IMR-90 (cell line): ENCODE measurements around the gene TNN. TPM values are rescaled to one million over a fixed set of nuclear protein-coding genes. Genes with fewer than 3 reads are reported as not detected.
"Not testable (repeated sequence)": the region's sequence is repeated elsewhere in the genome, so short reads cannot be mapped to it uniquely, and the experiment has no call there.

Source experiments
- ATAC-seq: fragments of 200-7000 bp; cut with Tn5 transposase; 2 replicates; pipeline ENCODE4 v1.9.1; 2020; ENCODE audit warnings: low read depth, mild to moderate bottlenecking, moderate library complexity
- BruUV-seq: library from RNA; stranded (reverse); fragments of 400-500 nt; replicated peaks from 2 replicates; lab custom pipeline; 2021; lab: Mats Ljungman, UMichigan
- CTCF ChIA-PET: fragments of 300-600 bp; formaldehyde crosslinking; extraction: SDS; loops from one replicate; lab custom pipeline; 2021; ENCODE audit warnings: antibody characterized with exemption; lab: Yijun Ruan, JAX
- POLR2A ChIA-PET: fragments of 300-600 bp; sonication (Branson Sonifier 250); formaldehyde crosslinking; loops from one replicate; lab custom pipeline; 2022; ENCODE audit warnings: antibody characterized with exemption; ENCODE audit not compliant: unreplicated experiment; lab: Charles Lee
- DNase-seq: peaks from one replicate; pipeline ENCODE4 v3.0.0; 2013
- H2AFZ ChIP-seq: replicated peaks from 2 replicates; pipeline ENCODE3; 2013; ENCODE audit warnings: low read length, mild to moderate bottlenecking; ENCODE audit not compliant: poor library complexity
- H2AK5ac ChIP-seq: 2 replicates; pipeline ENCODE4 v1.6.1; 2013; ENCODE audit warnings: low read depth, low read length, inconsistent platforms
- H2AK9ac ChIP-seq: replicated peaks from 2 replicates; pipeline ENCODE3; 2013; ENCODE audit warnings: mild to moderate bottlenecking, low read depth, low read length, moderate library complexity; ENCODE audit not compliant: poor library complexity
- H2BK120ac ChIP-seq: 2 replicates; pipeline ENCODE4 v1.6.1; 2013; ENCODE audit warnings: low read depth, low read length, inconsistent platforms
- H2BK15ac ChIP-seq: 3 replicates; pipeline ENCODE4 v1.6.1; 2013; ENCODE audit warnings: low read depth, low read length, inconsistent platforms
- H2BK20ac ChIP-seq: 2 replicates; pipeline ENCODE4 v1.6.1; 2013; ENCODE audit warnings: low read depth, mild to moderate bottlenecking, inconsistent platforms, low read length, moderate library complexity
- H2BK5ac ChIP-seq: 2 replicates; pipeline ENCODE4 v1.6.1; 2013; ENCODE audit warnings: mild to moderate bottlenecking, low read depth, low read length, inconsistent platforms; ENCODE audit not compliant: poor library complexity, severe bottlenecking
- H3K14ac ChIP-seq: replicated peaks from 2 replicates; pipeline ENCODE4 v1.6.1; 2013; ENCODE audit warnings: low read depth, low read length, inconsistent platforms
- H3K18ac ChIP-seq: 2 replicates; pipeline ENCODE4 v1.6.1; 2013; ENCODE audit warnings: low read depth, low read length, control low read depth
- H3K23ac ChIP-seq: 2 replicates; pipeline ENCODE4 v1.6.1; 2013; ENCODE audit warnings: low read depth, low read length, inconsistent platforms
- H3K27ac ChIP-seq: 2 replicates; pipeline ENCODE4 v1.5.1; 2013; ENCODE audit warnings: mild to moderate bottlenecking, control low read depth, low read length; ENCODE audit not compliant: insufficient read depth
- H3K27me3 ChIP-seq: 2 replicates; pipeline ENCODE4 v1.6.1; 2013; ENCODE audit warnings: low read length; ENCODE audit not compliant: control insufficient read depth, insufficient read depth
- H3K36me3 ChIP-seq: 2 replicates; pipeline ENCODE4 v1.6.1; 2013; ENCODE audit warnings: low read length, mixed read lengths; ENCODE audit not compliant: control insufficient read depth, insufficient read depth
- H3K4ac ChIP-seq: 2 replicates; pipeline ENCODE4 v1.6.1; 2013; ENCODE audit warnings: low read depth, low read length, inconsistent platforms
- H3K4me1 ChIP-seq: 2 replicates; pipeline ENCODE4 v1.6.1; 2013; ENCODE audit warnings: low read length, mixed read lengths; ENCODE audit not compliant: control insufficient read depth, insufficient read depth
- H3K4me2 ChIP-seq: 2 replicates; pipeline ENCODE4 v1.6.1; 2013; ENCODE audit warnings: low read depth, mild to moderate bottlenecking, control low read depth, low read length, moderate library complexity
- H3K4me3 ChIP-seq: 2 replicates; pipeline ENCODE4 v1.5.1; 2013; ENCODE audit warnings: low read depth, mild to moderate bottlenecking, control low read depth, low read length, moderate library complexity; ENCODE audit not compliant: insufficient read depth
- H3K56ac ChIP-seq: 2 replicates; pipeline ENCODE4 v1.6.1; 2013; ENCODE audit warnings: low read length, inconsistent platforms; ENCODE audit not compliant: insufficient read depth; ENCODE audit errors: extremely low read depth
- H3K79me1 ChIP-seq, 2 experiments: 2 replicates each; pipeline ENCODE4 v1.6.1; 2013; ENCODE audit warnings: low read length in 2 of 2, inconsistent platforms in 1 of 2, low read depth in 1 of 2
- H3K9ac ChIP-seq: 2 replicates; pipeline ENCODE4 v1.6.1; 2013; ENCODE audit warnings: low read depth, low read length, control low read depth
- H3K9me1 ChIP-seq: 2 replicates; pipeline ENCODE4 v1.6.1; 2013; ENCODE audit warnings: low read length, inconsistent platforms; ENCODE audit not compliant: insufficient read depth
- H3K9me3 ChIP-seq: 2 replicates; pipeline ENCODE4 v1.6.1; 2013; ENCODE audit warnings: low read length; ENCODE audit not compliant: control insufficient read depth, insufficient read depth
- H4K20me1 ChIP-seq: 2 replicates; pipeline ENCODE4 v1.6.1; 2013; ENCODE audit warnings: low read length, inconsistent platforms; ENCODE audit not compliant: insufficient read depth
- H4K5ac ChIP-seq: 2 replicates; pipeline ENCODE4 v1.6.1; 2013; ENCODE audit warnings: mild to moderate bottlenecking, low read depth, low read length, control low read depth
- H4K8ac ChIP-seq, 2 experiments: 2 replicates each; pipeline ENCODE4 v1.6.1; 2013; ENCODE audit warnings: low read depth in 2 of 2, low read length in 2 of 2, control low read depth in 1 of 2, inconsistent platforms in 1 of 2
- H4K91ac ChIP-seq: 2 replicates; pipeline ENCODE4 v1.6.1; 2013; ENCODE audit warnings: low read depth, low read length, inconsistent platforms; ENCODE audit not compliant: insufficient read depth
- WGBS, 2 experiments: methylation state at CpG; one replicate each; pipeline versions ENCODE4 v1.1.5 to v1.1.7; 2013; ENCODE audit warnings: missing lambda C conversion rate in 2 of 2; ENCODE audit not compliant: insufficient read length in 1 of 2; ENCODE audit errors: extremely low coverage in 2 of 2; 5-methylcytosine and 5-hydroxymethylcytosine counted together
- dilution Hi-C: fragments of 300-500 bp; cut with HindIII; formaldehyde crosslinking; loops from one replicate; pipeline ENCODE4 v1.14.3; 2018; ENCODE audit warnings: low sequenced_read_pairs; ENCODE audit not compliant: unreplicated experiment
- in situ Hi-C: fragments of 300-500 bp; cut with MboI; formaldehyde crosslinking; loops from 3 replicates; pipeline ENCODE4 v1.14.3; 2019; ENCODE audit warnings: low sequenced_read_pairs, inconsistent platforms, mixed read lengths
- intact Hi-C: fragments of 100-400 bp; cut with micrococcal nuclease; formaldehyde crosslinking; loops from 2 replicates; pipeline ENCODE4 v1.10.0; 2022
- polyA plus RNA-seq, 3 experiments: library from polyadenylated mRNA; depleted of rRNA; stranded (reverse); fragments of >200 nt; gene quantifications; 2 replicates each; pipeline ENCODE4 v1.2.3, GENCODE V29; 2012; ENCODE audit warnings: low replicate concordance in 1 of 3
- total RNA-seq: library from RNA; depleted of rRNA; stranded (reverse); fragments of >200 nt; gene quantifications from 2 replicates; pipeline ENCODE4 v1.2.3, GENCODE V29; 2012

Gene TNN
- total and polyA plus RNA-seq, 2 of the 4 experiments (the other 2 are of a cell fraction) = not detected

DNA sequence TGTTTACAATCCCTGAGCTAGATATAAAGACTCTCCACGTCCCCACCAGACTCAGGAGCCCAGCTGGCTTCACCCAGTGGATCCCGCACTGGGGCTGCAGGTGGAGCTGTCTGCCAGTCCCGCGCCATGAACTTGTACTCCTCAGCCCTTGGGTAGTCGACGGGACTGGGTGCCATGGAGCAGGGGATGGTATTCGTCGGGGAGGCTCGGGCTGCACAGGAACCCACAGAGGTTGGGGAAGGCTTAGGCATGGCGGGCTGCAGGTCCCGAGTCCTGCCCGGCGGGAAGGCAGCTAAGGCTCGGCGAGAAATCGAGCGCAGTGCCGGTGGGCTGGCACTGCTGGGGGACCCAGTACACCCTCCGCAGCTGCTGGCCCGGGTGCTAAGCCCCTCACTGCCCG lies 34.5 kb downstream of the TNN start:
- CTCF ChIA-PET, H3K79me1 ChIP-seq, H3K14ac ChIP-seq, H3K9ac ChIP-seq, dilution Hi-C loops, H3K36me3 ChIP-seq, H4K20me1 ChIP-seq, H2AK5ac ChIP-seq, H3K56ac ChIP-seq, H2AK9ac ChIP-seq, H3K18ac ChIP-seq, H2AFZ ChIP-seq, H3K4me2 ChIP-seq, H3K9me3 ChIP-seq, H4K5ac ChIP-seq, intact Hi-C loops, H3K9me1 ChIP-seq, H4K8ac ChIP-seq, in situ Hi-C loops, H3K23ac ChIP-seq, H2BK5ac ChIP-seq, POLR2A ChIA-PET, H4K91ac ChIP-seq, H2BK20ac ChIP-seq, ATAC-seq, H3K27me3 ChIP-seq, DNase-seq, H2BK120ac ChIP-seq, H3K4me1 ChIP-seq, H3K4me3 ChIP-seq, BruUV-seq, H3K4ac ChIP-seq, H2BK15ac ChIP-seq, H3K27ac ChIP-seq: not testable (repeated sequence)
- 92% methylated on average over 4 of the region's 21 CpGs; no CpG with 5 or more reads in 1 of the 2 experiments for WGBS, 2 experiments

DNA sequence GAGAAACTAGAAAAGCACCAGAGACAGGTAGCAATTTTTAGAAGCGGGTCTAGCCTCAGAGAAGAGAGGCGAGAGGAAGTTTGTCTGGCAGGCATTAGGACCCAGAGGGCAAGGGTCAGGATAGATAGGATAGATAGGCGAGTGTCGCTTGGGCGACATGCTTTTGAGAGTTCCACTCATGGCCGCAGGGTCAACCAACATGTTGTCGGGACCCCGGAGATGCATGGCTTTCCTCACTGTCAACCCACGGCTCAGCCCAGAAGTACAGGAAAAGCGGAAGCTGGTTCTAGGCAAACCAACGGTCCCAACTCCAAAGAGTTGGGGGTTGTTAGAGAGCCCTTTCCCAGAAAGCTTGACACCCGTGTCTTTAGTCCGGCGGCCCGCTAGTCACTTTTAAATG lies 38.9 kb downstream of the TNN start:
- H3K18ac ChIP-seq, ATAC-seq, H3K79me1 ChIP-seq, H3K56ac ChIP-seq, H3K36me3 ChIP-seq, H3K27me3 ChIP-seq, H4K5ac ChIP-seq, H3K14ac ChIP-seq, dilution Hi-C loops, H3K27ac ChIP-seq, BruUV-seq, H3K9ac ChIP-seq, H3K4me1 ChIP-seq, H2BK20ac ChIP-seq, H3K9me1 ChIP-seq, H4K8ac ChIP-seq, H2BK120ac ChIP-seq, intact Hi-C loops, H3K23ac ChIP-seq, H4K91ac ChIP-seq, H2BK15ac ChIP-seq, H2BK5ac ChIP-seq, H3K4ac ChIP-seq, H2AK9ac ChIP-seq, DNase-seq, H3K4me2 ChIP-seq, CTCF ChIA-PET, H2AK5ac ChIP-seq, H3K9me3 ChIP-seq, H3K4me3 ChIP-seq, H2AFZ ChIP-seq, in situ Hi-C loops, H4K20me1 ChIP-seq, POLR2A ChIA-PET: not testable (repeated sequence)
- WGBS, 2 experiments = 51% methylated on average over 4 of the region's 15 CpGs; no CpG with 5 or more reads in 1 of the 2 experiments
